MM.1S (cell line): ENCODE measurements around the gene RTL9.

Experiments used
- DNase-seq: peaks from one replicate; pipeline ENCODE4 v3.0.0-alpha.2; 2015
- H2AFZ ChIP-seq: fragments of 300-600 bp; sonication (generic); 2 replicates; pipeline ENCODE4 v1.6.0; 2016; ENCODE audit warnings: antibody characterized with exemption, low read length
- H3F3A ChIP-seq: fragments of 300-600 bp; sonication (generic); 2 replicates; pipeline ENCODE4 v1.6.1; 2016; ENCODE audit warnings: mild to moderate bottlenecking, antibody characterized with exemption, low read length, moderate library complexity, mixed read lengths; ENCODE audit not compliant: insufficient read depth
- H3K27ac ChIP-seq: fragments of 300-600 bp; sonication (generic); 2 replicates; pipeline ENCODE4 v1.5.1; 2016; ENCODE audit warnings: mild to moderate bottlenecking, low read length
- H3K27me3 ChIP-seq: fragments of 300-600 bp; sonication (generic); replicated peaks from 2 replicates; pipeline ENCODE4 v1.6.0; 2016; ENCODE audit warnings: low read length; ENCODE audit not compliant: insufficient read depth
- H3K36me3 ChIP-seq: fragments of 300-600 bp; sonication (generic); replicated peaks from 2 replicates; pipeline ENCODE4 v1.6.1; 2016; ENCODE audit warnings: mild to moderate bottlenecking, low read length, mixed read lengths; ENCODE audit not compliant: insufficient read depth
- H3K4me1 ChIP-seq: fragments of 300-600 bp; sonication (generic); 2 replicates; pipeline ENCODE4 v1.6.1; 2016; ENCODE audit warnings: low read length, mixed read lengths
- H3K4me2 ChIP-seq: fragments of 300-600 bp; sonication (generic); 2 replicates; pipeline ENCODE4 v1.6.0; 2016; ENCODE audit warnings: low read depth, low read length
- H3K4me3 ChIP-seq: fragments of 300-600 bp; sonication (generic); 2 replicates; pipeline ENCODE4 v1.5.1; 2016; ENCODE audit warnings: low read length, mixed read lengths
- H3K79me2 ChIP-seq: fragments of 300-600 bp; sonication (generic); 2 replicates; pipeline ENCODE4 v1.6.1; 2016; ENCODE audit warnings: mixed run types, low read length, mixed read lengths
- H3K9ac ChIP-seq: fragments of 300-600 bp; sonication (generic); 2 replicates; pipeline ENCODE4 v1.6.1; 2016; ENCODE audit warnings: low read length, mixed read lengths
- H3K9me2 ChIP-seq: fragments of 300-600 bp; sonication (generic); replicated peaks from 2 replicates; pipeline ENCODE4 v1.6.1; 2016; ENCODE audit warnings: mild to moderate bottlenecking, low read length, mixed read lengths; ENCODE audit not compliant: insufficient read depth
- H3K9me3 ChIP-seq: fragments of 300-600 bp; sonication (generic); replicated peaks from 2 replicates; pipeline ENCODE4 v1.6.1; 2016; ENCODE audit warnings: mild to moderate bottlenecking, low read length, mixed read lengths; ENCODE audit not compliant: insufficient read depth
- H4K20me1 ChIP-seq: fragments of 300-600 bp; sonication (generic); 2 replicates; pipeline ENCODE4 v1.6.1; 2016; ENCODE audit warnings: mild to moderate bottlenecking, low read length, moderate library complexity, mixed read lengths; ENCODE audit not compliant: insufficient read depth
- CTCF ChIP-seq: fragments of 300-600 bp; sonication (generic); IDR thresholded peaks from 2 replicates; pipeline ENCODE4 v1.5.1; 2016; ENCODE audit warnings: antibody characterized with exemption, low read length, mixed read lengths
- EZH2 ChIP-seq: fragments of 300-600 bp; sonication (generic); optimal IDR thresholded peaks from 2 replicates; pipeline ENCODE3; 2017; ENCODE audit warnings: low read depth, mild to moderate bottlenecking, antibody characterized with exemption, low read length, mixed read lengths
- EZH2phosphoT487 ChIP-seq: fragments of 300-600 bp; sonication (generic); IDR thresholded peaks from 2 replicates; pipeline ENCODE4 v1.6.1; 2018; ENCODE audit warnings: antibody characterized with exemption, low read length

Gene RTL9

GRCh38 chrX:110384490-110384889, 25.8 kb downstream of the RTL9 start:
- no peak for DNase-seq
- Histone ChIP-seq H3K27me3 (no peaks in the 10 kb centered on the region), H3K4me1 (no peaks in the 10 kb centered on the region), H4K20me1 (no peaks in the 10 kb centered on the region), H3K4me2 (no peak overlapping the region), H3K9ac (no peak overlapping the region), H2AFZ (no peak overlapping the region), H3K9me3 (no peaks in the 10 kb centered on the region), H3K36me3 (no peaks in the 10 kb centered on the region), H3K4me3 (no peak overlapping the region), H3F3A (no peaks in the 10 kb centered on the region), H3K79me2 (no peaks in the 10 kb centered on the region), H3K9me2 (no peaks in the 10 kb centered on the region), H3K27ac (no peak overlapping the region)
- TF ChIP-seq CTCF = no peak
- TF ChIP-seq EZH2phosphoT487 = no peak
- TF ChIP-seq EZH2 = no peak

- Histone ChIP-seq H3K4me2 (no peak overlapping the region), H3K9me3 (no peaks in the 10 kb centered on the region), H3K27me3 (no peaks in the 10 kb centered on the region), H3F3A (no peaks in the 10 kb centered on the region), H3K9me2 (no peaks in the 10 kb centered on the region), H3K9ac (no peak overlapping the region), H3K79me2 (no peaks in the 10 kb centered on the region), H4K20me1 (no peaks in the 10 kb centered on the region), H3K4me1 (no peaks in the 10 kb centered on the region), H3K36me3 (no peaks in the 10 kb centered on the region), H3K4me3 (no peak overlapping the region), H3K27ac (no peak overlapping the region), H2AFZ (no peak overlapping the region)
- TF ChIP-seq EZH2phosphoT487 = no peak
- TF ChIP-seq CTCF = no peak
- DNase-seq = no peak
Observed at GRCh38 chrX:110389570-110389969, 30.9 kb downstream of the RTL9 start.

GRCh38 chrX:110391086-110391485, 32.4 kb downstream of the RTL9 start:
- Histone ChIP-seq H3K9me2 (no peaks in the 10 kb centered on the region), H3K4me1 (no peaks in the 10 kb centered on the region), H4K20me1 (no peaks in the 10 kb centered on the region), H3K27ac (no peak overlapping the region), H3K9me3 (no peaks in the 10 kb centered on the region), H3K4me3 (no peak overlapping the region), H3K9ac (no peak overlapping the region), H3K36me3 (no peaks in the 10 kb centered on the region), H3K79me2 (no peaks in the 10 kb centered on the region), H2AFZ (no peak overlapping the region), H3K27me3 (no peaks in the 10 kb centered on the region), H3K4me2 (no peak overlapping the region), H3F3A (no peaks in the 10 kb centered on the region)
- no peak for DNase-seq
- no peak for TF ChIP-seq CTCF
- no peak for TF ChIP-seq EZH2
- TF ChIP-seq EZH2phosphoT487 = no peak
